Measurements from ENCODE around the gene ATP5F1A.
A peak's percentile ranks its signal among the peaks of the same experiment; 100 is the strongest.
"Not testable (repeated sequence)": the region's sequence is repeated elsewhere in the genome, so short reads cannot be mapped to it uniquely, and the experiment has no call there.

The ATP5F1A gene

GRCh38 chr18:46097801-46098615 is at the start of gene ATP5F1A:
Gene ATP5F1A, minus strand, starts transcription at chr18:46098296. Its CDS starts 65 bp downstream, at chr18:46098231.
- peak; percentile 86 for DNase-seq (ENCODE audit: low spot score)

GRCh38 chr18:46141199-46141598 is 43.1 kb upstream of the ATP5F1A start:
- no peak for DNase-seq (ENCODE audit: low spot score)

- DNase-seq (ENCODE audit: low spot score) = no peak
These were observed 42.1 kb upstream of the ATP5F1A start for GRCh38 chr18:46140173-46140572.

- DNase-seq (ENCODE audit: low spot score) = no peak
These were observed 37.0 kb upstream of the ATP5F1A start for GRCh38 chr18:46134920-46135675.

- DNase-seq (ENCODE audit: low spot score) = no peak
These were observed 35.4 kb upstream of the ATP5F1A start for GRCh38 chr18:46133534-46133933.

- DNase-seq (ENCODE audit: low spot score) = not testable (repeated sequence)
These were observed 32.5 kb upstream of the ATP5F1A start for GRCh38 chr18:46130549-46130948.

- no peak for DNase-seq (ENCODE audit: low spot score)
These were observed 32.0 kb upstream of the ATP5F1A start for GRCh38 chr18:46130061-46130460.

- DNase-seq (ENCODE audit: low spot score) = not testable (repeated sequence)
These were observed 28.5 kb upstream of the ATP5F1A start for GRCh38 chr18:46126625-46127024.

GRCh38 chr18:46113751-46114150 is 15.7 kb upstream of the ATP5F1A start:
- DNase-seq (ENCODE audit: low spot score) = no peak

- DNase-seq (ENCODE audit: low spot score) = no peak
These were observed 12.3 kb upstream of the ATP5F1A start for GRCh38 chr18:46110406-46110805.

- DNase-seq (ENCODE audit: low spot score) = no peak
These were observed 11.3 kb upstream of the ATP5F1A start for GRCh38 chr18:46109386-46109785.

GRCh38 chr18:46104128-46104911 is 6.2 kb upstream of the ATP5F1A start, which contains the start of gene HAUS1:
Gene HAUS1, plus strand, starts transcription at chr18:46104385. Its CDS starts 27 bp downstream, at chr18:46104412.
- peak; percentile 91 for DNase-seq (ENCODE audit: low spot score)

GRCh38 chr18:46099463-46099862 is 1.4 kb upstream of the ATP5F1A start:
- DNase-seq (ENCODE audit: low spot score) = no peak

GRCh38 chr18:46098616-46098933 is 479 bp upstream of the ATP5F1A start:
- DNase-seq (ENCODE audit: low spot score) = no peak

GRCh38 chr18:46097431-46097800 is 680 bp downstream of the ATP5F1A start:
- DNase-seq (ENCODE audit: low spot score) = no peak

- no peak for DNase-seq (ENCODE audit: low spot score)
These were observed 1.3 kb downstream of the ATP5F1A start for GRCh38 chr18:46096651-46097300.

- no peak for DNase-seq (ENCODE audit: low spot score)
These were observed 2.6 kb downstream of the ATP5F1A start for GRCh38 chr18:46095532-46095931.

GRCh38 chr18:46088501-46088900 is 9.6 kb downstream of the ATP5F1A start:
- DNase-seq (ENCODE audit: low spot score) = not testable (repeated sequence)

- no peak for DNase-seq (ENCODE audit: low spot score)
These were observed 13.7 kb downstream of the ATP5F1A start for GRCh38 chr18:46084431-46084830.

GRCh38 chr18:46080156-46080555 is 17.9 kb downstream of the ATP5F1A start:
- DNase-seq (ENCODE audit: low spot score) = no peak

GRCh38 chr18:46079336-46079735 is 18.8 kb downstream of the ATP5F1A start:
- DNase-seq (ENCODE audit: low spot score) = no peak
